Endothelial cell of umbilical vein (primary cell): ENCODE data around the gene IGF2BP2. TPM values are rescaled to one million over a fixed set of nuclear protein-coding genes. Genes with fewer than 3 reads are reported as not detected.

Experiments
- BruUV-seq: library from RNA; stranded (reverse); fragments of 400-500 nt; replicated peaks from 2 replicates; lab custom pipeline; 2021; lab: Mats Ljungman, UMichigan
- CTCF ChIA-PET: fragments of 300-600, 350-600 bp; sonication (Branson Sonifier 250); formaldehyde crosslinking; loops from one replicate; lab custom pipeline; 2021; ENCODE audit warnings: antibody characterized with exemption, inconsistent platforms; lab: Charles Lee
- POLR2A ChIA-PET: fragments of 300-600, 350-600 bp; sonication (Branson Sonifier 250); formaldehyde crosslinking; loops from one replicate; lab custom pipeline; 2021; ENCODE audit warnings: antibody characterized with exemption, inconsistent platforms; lab: Charles Lee
- DNase-seq: peaks from one replicate; pipeline ENCODE4 v3.0.0-alpha.2; 2011; ENCODE audit warnings: low read depth, low spot score
- FAIRE-seq: peaks from 2 replicates; lab custom pipeline; 2011; peaks lifted over from hg19 to GRCh38; lab: Jason Lieb, UNC
- H2AFZ ChIP-seq: 2 replicates; pipeline ENCODE4 v1.6.0; 2012; ENCODE audit warnings: low read depth, low read length, control low read depth, inconsistent platforms
- H3K27ac ChIP-seq: 2 replicates; pipeline ENCODE4 v1.5.1; 2011; ENCODE audit warnings: low read depth, mild to moderate bottlenecking, control low read depth, low read length, moderate library complexity; ENCODE audit not compliant: insufficient read depth
- H3K27me3 ChIP-seq, 2 experiments: 2 replicates each; pipeline versions ENCODE4 v1.6.0 to v1.6.1; 2011; ENCODE audit warnings: low read length in 2 of 2, mixed read lengths in 1 of 2; ENCODE audit not compliant: control insufficient read depth in 2 of 2, insufficient read depth in 2 of 2
- H3K36me3 ChIP-seq, 2 experiments: 2 replicates in 1 of 2; 3 replicates in 1 of 2; pipeline ENCODE4 v1.5.1; 2011; ENCODE audit warnings: low read length in 2 of 2, mild to moderate bottlenecking in 1 of 2, moderate library complexity in 1 of 2; ENCODE audit not compliant: control insufficient read depth in 2 of 2, insufficient read depth in 2 of 2; ENCODE audit errors: extremely low read depth in 1 of 2
- H3K4me1 ChIP-seq: 3 replicates; pipeline ENCODE4 v1.5.1; 2011; ENCODE audit warnings: mild to moderate bottlenecking, low read length; ENCODE audit not compliant: control insufficient read depth, insufficient read depth; ENCODE audit errors: extremely low read depth
- H3K4me2 ChIP-seq: 2 replicates; pipeline ENCODE4 v1.6.1; 2011; ENCODE audit warnings: low read length, control low read depth, mixed read lengths; ENCODE audit not compliant: insufficient read depth
- H3K4me3 ChIP-seq, 3 experiments: fragments of 200-600 bp in 1 of 3; sonication (generic), shearing (Covaris generic) in 1 of 3; replicated peaks in 1 of 3; 2 replicates each; pipeline ENCODE4 v1.5.1; 2011 to 2016; ENCODE audit warnings: control low read depth in 3 of 3, low read length in 3 of 3, mild to moderate bottlenecking in 2 of 3, inconsistent platforms in 1 of 3, low read depth in 1 of 3, moderate library complexity in 1 of 3; ENCODE audit not compliant: insufficient read depth in 1 of 3
- H3K79me2 ChIP-seq: 2 replicates; pipeline ENCODE4 v1.6.0; 2012; ENCODE audit warnings: low read length, inconsistent platforms; ENCODE audit not compliant: control insufficient read depth, insufficient read depth
- H3K9ac ChIP-seq: replicated peaks from 2 replicates; pipeline ENCODE3; 2011; ENCODE audit warnings: low read length, control low read depth; ENCODE audit not compliant: insufficient read depth; ENCODE audit errors: extremely low read depth
- H3K9me1 ChIP-seq: replicated peaks from 3 replicates; pipeline ENCODE4 v1.6.0; 2011; ENCODE audit warnings: mild to moderate bottlenecking, low read length; ENCODE audit not compliant: control insufficient read depth, insufficient read depth; ENCODE audit errors: extremely low read depth
- H3K9me3 ChIP-seq: replicated peaks from 2 replicates; pipeline ENCODE4 v1.5.1; 2012; ENCODE audit warnings: low read length, inconsistent platforms; ENCODE audit not compliant: control insufficient read depth, insufficient read depth
- H4K20me1 ChIP-seq: replicated peaks from 2 replicates; pipeline ENCODE3; 2011; ENCODE audit warnings: mild to moderate bottlenecking, low read length; ENCODE audit not compliant: control insufficient read depth, insufficient read depth; ENCODE audit errors: extremely low read depth
- CTCF ChIP-seq, 2 donors: IDR thresholded peaks; 1 replicate in 1 of 2; 2 replicates in 1 of 2; pipeline ENCODE4 v1.5.1; 2011; ENCODE audit warnings: low read length in 2 of 2, mild to moderate bottlenecking in 2 of 2, moderate library complexity in 2 of 2, control low read depth in 1 of 2, inconsistent platforms in 1 of 2, low read depth in 1 of 2; ENCODE audit not compliant: insufficient read depth in 1 of 2; ENCODE audit errors: extremely low read depth in 1 of 2
- EZH2 ChIP-seq: IDR thresholded peaks from 2 replicates; pipeline ENCODE4 v1.6.1; 2012; ENCODE audit warnings: borderline replicate concordance, low read depth, mild to moderate bottlenecking, moderate library complexity, low read length, inconsistent platforms; ENCODE audit not compliant: severe bottlenecking
- FOS ChIP-seq: IDR thresholded peaks from 2 replicates; pipeline ENCODE4 v1.6.1; 2011; ENCODE audit warnings: mild to moderate bottlenecking, low read length, moderate library complexity, borderline replicate concordance; ENCODE audit not compliant: insufficient read depth
- GATA2 ChIP-seq: IDR thresholded peaks from 2 replicates; pipeline ENCODE4 v1.7.0; 2011; ENCODE audit warnings: low read depth, mild to moderate bottlenecking, moderate library complexity, mixed read lengths, low read length; ENCODE audit not compliant: insufficient read length, insufficient read depth
- JUN ChIP-seq: IDR thresholded peaks from 2 replicates; pipeline ENCODE4 v1.6.1; 2011; ENCODE audit warnings: borderline replicate concordance, low read depth; ENCODE audit not compliant: insufficient read length, insufficient read depth
- MAX ChIP-seq: IDR thresholded peaks from 2 replicates; pipeline ENCODE4 v1.6.1; 2011; ENCODE audit not compliant: insufficient read depth, insufficient read length
- MYC ChIP-seq: IDR thresholded peaks from one replicate; pipeline ENCODE4 v1.6.1; 2011; ENCODE audit warnings: mild to moderate bottlenecking, low read depth, low read length
- POLR2A ChIP-seq: IDR thresholded peaks from 2 replicates; pipeline ENCODE4 v1.6.1; 2012; ENCODE audit warnings: low read depth, mild to moderate bottlenecking, control low read depth, low read length
- POLR2AphosphoS5 ChIP-seq: IDR thresholded peaks from 2 replicates; pipeline ENCODE4 v1.6.1; 2012; ENCODE audit warnings: low read depth, mild to moderate bottlenecking, control low read depth, low read length, moderate library complexity; ENCODE audit not compliant: insufficient read depth
- dilution Hi-C: fragments of 300-500 bp; cut with MboI; formaldehyde crosslinking; loops from one replicate; pipeline ENCODE4 v1.15.0; 2019; ENCODE audit warnings: low sequenced_read_pairs; ENCODE audit not compliant: extremely low pct_ligation_motif_present
- intact Hi-C: fragments of 100-400 bp; cut with micrococcal nuclease; formaldehyde crosslinking; loops from one replicate; pipeline ENCODE4 v1.10.0; 2022
- polyA plus RNA-seq, 4 experiments: library from polyadenylated mRNA; depleted of rRNA in 3 of 4; stranded (reverse) in 3 of 4; unstranded in 1 of 4; fragments of >200 nt; gene quantifications; 2 replicates each; pipeline versions ENCODE4 v1.2.1 to v1.2.3, GENCODE V29; 2011 to 2012; ENCODE audit warnings: missing spikeins in 1 of 4
- total RNA-seq: library from RNA; stranded (reverse); gene quantifications from 2 replicates; pipeline ENCODE4 v1.2.3, GENCODE V29; 2021

The IGF2BP2 gene
- total and polyA plus RNA-seq, 2 donors (not counting 3 experiments of a cell fraction or from before 2014, with no cell fraction given), result 10.7 to 130 TPM

GRCh38 chr3:185831195-185831594 is 6.4 kb upstream of the IGF2BP2 start:
- Histone ChIP-seq H2AFZ (no peak overlapping the region), H3K27me3 (no peaks in the 10 kb centered on the region), H3K9me1 (no peaks in the 10 kb centered on the region), H3K4me2 (no peak overlapping the region), H3K4me1 (peaks cover 7% of the 10 kb centered on the region), H3K9ac (no peak overlapping the region), H4K20me1 (no peaks in the 10 kb centered on the region), H3K79me2 (peaks cover 8% of the 10 kb centered on the region), H3K9me3 (no peaks in the 10 kb centered on the region), H3K4me3 (no peak overlapping the region), H3K36me3 (peaks cover 0 to 2% of the 10 kb centered on the region in 2 experiments), H3K27ac (no peak overlapping the region)
- TF ChIP-seq JUN (no peak), MAX (no peak), FOS (no peak), POLR2A (no peak), EZH2 (no peak), POLR2AphosphoS5 (no peak), CTCF (IDR thresholded peaks at IDR 0.05; ENCODE audit: extremely low read depth in 1 of 2, insufficient read depth in 1 of 2, low read depth in 1 of 2, low read length in 2 of 2) (no peak), MYC (no peak), GATA2 (no peak)
- intact Hi-C loops, result no loop called here
- ChIA-PET POLR2A (no interaction called here), CTCF (interaction anchor here (1.3 kb wide), 1 partner anchor 96 kb away, joined by 3 read pairs; no protein-coding TSS in a partner anchor)
- dilution Hi-C loops, result no loop called here
- FAIRE-seq, result no peak
- BruUV-seq, result no TSS peak
- DNase-seq, result no peak
